OCI-M2 (cell line): ENCODE measurements around the gene ZNF236.

ENCODE experiments used
- DNase-seq: peaks from one replicate; lab custom pipeline; 2025; ENCODE audit not compliant: unreplicated experiment; lab: John Stamatoyannopoulos, UW

The ZNF236 gene

DNA sequence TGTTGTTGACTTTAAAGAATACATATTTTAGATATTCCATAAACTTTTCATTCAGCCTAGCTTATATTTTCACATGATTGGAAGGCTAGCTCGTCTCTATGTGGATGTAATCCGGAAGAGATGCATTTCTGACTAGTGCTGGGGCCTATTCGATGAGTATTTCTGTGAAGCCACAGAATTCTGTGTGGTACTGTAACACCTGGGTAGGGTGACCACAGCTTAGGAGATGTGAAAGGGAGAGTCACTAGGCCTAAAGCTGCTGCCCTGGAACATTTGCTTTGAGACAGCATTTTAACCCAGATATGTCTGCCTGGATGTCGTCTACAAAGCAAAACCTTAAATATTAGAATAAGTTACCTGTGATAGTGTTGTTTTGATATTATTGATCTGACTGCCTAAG is 83.5 kb downstream of the ZNF236 start:
- DNase-seq: no peak

DNA sequence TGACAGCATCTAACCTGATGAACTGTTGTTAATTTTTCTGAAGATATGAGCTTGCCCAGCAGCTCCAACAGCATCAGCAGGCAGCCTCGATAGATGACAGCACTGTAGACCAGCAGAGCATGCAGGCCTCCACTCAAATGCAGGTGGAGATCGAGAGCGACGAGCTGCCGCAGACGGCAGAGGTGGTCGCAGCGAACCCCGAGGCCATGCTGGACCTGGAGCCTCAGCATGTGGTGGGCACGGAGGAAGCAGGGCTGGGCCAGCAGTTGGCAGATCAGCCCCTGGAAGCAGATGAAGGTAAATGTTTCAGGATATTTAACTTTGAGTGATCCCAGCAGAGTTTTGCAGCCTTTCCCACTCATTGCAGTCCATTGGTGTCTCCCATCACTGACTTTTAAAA is 85.9 kb downstream of the ZNF236 start:
- no peak for DNase-seq

DNA sequence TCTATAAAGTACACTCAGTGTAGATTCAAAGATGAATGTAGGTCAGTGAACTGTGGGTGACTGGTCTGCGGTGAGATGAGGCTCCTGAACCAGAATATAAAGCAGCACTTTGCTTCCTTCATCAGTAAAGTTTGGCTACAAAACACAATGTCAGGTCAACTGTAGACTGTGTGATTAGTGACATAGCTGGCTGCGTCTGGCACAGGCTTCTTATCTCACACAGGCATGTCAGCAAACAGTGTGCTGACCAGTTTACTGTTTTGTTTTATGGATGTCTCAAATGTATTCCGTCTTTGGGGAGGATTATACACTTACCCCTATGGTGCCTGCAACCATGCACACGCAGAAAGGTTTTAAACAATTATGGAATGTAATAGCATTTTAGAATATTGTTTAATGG is 87.1 kb downstream of the ZNF236 start:
- no peak for DNase-seq

DNA sequence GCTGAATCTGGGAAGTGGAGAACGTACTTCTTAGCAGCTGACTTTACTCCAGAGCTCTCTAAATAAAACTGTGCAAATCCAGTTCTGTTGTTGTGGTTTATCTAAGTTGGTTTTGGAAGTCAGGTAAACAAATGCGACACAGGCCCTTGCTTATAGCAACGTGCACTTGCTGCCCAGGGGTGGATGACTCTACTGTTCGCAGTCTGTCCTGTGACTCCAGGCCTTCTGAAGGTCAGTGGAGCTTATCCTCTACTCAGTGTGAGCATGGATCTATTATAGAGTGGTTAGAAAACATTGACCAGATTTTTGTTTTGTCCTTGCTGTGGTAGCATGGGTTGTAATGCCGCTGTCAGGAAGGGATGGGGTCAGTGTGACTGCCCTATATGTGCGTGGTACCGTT is 89.1 kb downstream of the ZNF236 start:
- DNase-seq: no peak

DNA sequence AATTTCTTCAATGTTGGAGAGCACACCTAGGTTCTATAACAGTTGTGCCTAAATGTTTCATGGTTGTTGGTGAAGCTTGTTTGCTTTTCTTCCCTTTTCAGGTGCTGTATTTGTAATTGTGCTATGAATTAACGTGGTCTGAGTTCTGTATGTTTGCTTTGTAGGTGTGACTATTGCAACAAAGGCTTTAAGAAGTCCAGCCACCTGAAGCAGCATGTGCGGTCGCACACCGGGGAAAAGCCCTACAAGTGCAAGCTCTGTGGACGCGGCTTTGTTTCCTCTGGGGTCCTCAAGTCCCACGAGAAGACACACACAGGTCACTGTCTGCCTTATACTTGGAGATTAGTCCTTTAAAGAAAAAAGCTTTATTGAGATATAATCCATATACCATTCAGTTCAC is 91.2 kb downstream of the ZNF236 start:
- no peak for DNase-seq

DNA sequence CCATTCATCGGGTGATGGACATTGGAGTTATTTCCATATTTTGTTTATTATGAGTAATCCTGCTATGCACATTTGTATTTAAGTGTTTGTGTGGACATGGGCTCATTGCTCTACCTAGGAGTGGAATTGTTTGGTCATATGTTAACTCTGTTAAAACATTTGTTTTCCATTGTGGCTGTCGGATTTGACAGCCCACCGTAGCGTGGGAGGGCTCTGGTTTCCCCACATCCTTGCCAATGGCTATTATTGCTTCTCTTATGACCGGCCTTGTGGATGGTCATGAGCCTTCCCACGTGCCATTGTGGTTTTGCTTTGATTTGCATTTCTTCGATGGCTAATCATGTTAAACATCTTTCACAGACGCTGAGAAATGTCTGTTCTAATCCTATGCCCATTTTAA is 92.0 kb downstream of the ZNF236 start:
- DNase-seq: no peak

DNA sequence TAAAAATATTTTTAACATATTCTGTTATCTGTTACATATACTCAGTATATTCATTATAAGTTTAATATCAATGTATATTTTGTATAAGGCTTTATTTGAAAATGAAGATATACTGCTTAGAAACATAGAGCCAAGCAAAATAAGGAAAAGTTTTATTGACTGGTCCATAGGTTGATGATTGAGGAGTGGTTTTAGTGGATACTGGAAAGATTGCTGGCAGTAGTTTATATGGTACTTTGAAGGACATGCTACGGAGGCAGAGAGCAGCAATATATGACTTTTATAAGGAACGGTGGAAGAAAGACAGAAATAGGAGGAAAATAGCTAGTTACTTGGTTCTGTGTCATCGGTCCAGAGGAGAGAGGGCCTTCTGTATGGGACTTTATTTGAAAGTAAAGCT is 92.4 kb downstream of the ZNF236 start:
- DNase-seq: no peak

DNA sequence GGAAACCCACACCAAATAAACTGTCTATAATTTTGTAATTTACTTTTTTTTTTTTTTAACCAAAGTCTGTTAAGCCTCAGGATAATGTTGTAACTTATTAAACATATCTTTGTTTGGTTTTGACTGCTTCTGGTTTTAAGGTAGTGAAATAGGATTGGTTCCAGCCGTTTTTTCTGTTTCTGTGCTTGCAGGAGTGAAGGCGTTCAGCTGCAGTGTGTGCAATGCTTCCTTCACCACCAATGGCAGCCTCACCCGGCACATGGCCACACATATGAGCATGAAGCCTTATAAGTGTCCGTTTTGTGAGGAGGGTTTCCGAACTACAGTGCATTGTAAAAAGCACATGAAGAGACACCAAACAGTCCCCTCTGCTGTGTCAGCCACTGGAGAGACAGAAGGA is 93.1 kb downstream of the ZNF236 start:
- DNase-seq: no peak

DNA sequence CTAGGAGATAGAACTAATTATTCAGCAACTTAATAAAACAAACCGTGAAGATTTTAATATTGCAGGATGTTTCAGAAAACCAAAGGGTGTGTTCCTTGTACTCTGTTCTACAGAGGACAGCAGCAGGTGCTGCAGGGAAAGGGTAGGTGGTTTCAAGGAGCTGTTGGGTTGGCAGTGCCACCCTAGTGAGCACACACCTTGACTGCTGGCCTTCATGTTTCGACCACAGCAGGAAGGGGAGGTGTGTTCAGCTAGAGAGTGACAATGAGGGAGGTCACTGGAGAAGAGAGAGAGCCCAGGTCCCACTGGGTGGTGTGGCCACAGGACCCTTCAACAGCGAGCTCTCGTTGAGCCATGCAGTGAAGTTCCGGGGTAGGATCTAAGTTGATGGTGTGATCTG is 98.6 kb downstream of the ZNF236 start:
- no peak for DNase-seq

DNA sequence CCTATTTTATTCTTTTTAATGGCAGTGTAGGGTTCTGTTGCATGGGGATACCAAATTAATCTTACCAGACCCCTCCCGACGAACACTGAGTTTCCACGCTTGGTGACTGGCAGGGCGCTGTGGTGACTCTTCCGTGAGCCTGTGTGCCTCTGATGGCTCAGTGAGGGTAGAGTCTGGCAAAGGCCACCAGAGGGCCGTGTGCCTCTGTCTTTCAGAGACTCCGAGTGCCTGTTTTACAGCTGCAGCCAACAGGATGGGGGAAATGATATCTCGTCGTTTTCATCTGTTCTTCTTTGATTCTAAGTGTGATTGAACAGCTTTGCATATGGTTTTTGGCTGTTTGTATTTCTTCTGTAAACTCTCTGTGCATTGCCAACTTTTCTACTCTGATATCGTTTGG is 99.8 kb downstream of the ZNF236 start:
- DNase-seq: no peak

DNA sequence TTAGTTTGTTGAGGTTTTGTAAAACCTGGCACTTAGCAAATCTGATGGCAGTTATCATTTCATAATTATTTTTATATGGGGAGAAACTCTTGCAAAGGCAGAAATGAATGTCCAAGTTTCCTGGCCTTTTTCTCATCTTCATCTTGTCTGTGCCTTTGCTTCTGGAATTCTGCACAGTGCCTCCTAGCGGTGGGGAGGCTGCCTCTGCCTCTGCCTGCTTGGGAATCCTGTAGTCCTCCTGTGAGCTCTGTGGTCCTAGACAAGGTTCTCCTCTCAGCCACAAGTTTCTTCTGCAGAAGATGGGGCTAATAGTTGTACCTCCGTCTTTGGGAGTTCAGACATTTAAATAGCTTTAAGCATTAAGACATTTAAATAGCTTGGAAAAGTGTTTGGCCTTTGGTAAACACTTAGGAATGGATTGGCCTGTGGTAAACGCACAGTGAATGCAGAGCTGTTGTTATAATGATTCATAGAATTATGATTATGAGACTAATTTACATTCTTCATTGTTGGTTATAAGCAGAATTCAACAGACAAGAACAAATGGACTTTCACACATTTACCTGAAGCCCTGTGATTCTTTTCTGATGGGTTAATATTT is 101.2 kb downstream of the ZNF236 start:
- no peak for DNase-seq

DNA sequence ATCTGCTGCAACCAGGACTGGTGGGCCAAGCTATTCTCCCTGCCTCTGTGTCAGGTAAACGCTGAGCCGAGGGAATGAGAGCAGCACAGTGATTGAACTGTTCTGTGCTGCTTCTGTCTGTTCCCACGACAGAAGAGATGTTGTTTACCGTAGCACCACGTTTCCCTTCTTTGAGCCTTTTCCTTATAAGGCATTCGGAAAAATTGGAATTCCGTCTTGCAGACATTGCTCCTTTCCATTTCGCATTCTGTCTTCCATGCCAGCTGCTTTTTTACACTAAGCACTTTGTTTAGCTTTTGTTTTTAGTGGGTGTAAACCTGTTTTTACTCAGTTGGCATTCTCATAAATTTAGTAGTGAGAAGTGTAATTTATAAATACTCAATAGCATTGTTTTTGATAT is 103.1 kb downstream of the ZNF236 start:
- DNase-seq: no peak

DNA sequence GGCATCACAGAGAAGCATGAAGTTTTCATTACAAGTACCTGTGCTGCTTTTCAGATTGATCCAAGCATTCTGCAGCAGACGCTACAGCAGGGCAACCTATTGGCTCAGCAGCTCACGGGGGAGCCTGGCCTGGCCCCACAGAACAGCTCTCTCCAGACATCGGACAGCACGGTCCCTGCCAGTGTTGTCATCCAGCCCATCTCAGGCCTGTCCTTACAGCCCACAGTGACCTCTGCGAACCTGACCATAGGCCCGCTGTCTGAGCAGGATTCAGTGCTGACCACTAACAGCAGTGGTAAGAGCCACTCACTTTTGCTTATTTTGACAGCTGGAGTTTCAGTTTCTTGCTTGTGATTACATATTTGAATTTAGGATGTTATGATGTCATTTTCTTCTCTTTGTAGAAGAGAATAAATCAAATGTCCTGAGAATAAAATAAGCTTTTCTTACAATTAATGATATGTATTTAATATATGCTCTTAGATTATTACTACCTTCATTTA is 104.9 kb downstream of the ZNF236 start:
- no peak for DNase-seq

DNA sequence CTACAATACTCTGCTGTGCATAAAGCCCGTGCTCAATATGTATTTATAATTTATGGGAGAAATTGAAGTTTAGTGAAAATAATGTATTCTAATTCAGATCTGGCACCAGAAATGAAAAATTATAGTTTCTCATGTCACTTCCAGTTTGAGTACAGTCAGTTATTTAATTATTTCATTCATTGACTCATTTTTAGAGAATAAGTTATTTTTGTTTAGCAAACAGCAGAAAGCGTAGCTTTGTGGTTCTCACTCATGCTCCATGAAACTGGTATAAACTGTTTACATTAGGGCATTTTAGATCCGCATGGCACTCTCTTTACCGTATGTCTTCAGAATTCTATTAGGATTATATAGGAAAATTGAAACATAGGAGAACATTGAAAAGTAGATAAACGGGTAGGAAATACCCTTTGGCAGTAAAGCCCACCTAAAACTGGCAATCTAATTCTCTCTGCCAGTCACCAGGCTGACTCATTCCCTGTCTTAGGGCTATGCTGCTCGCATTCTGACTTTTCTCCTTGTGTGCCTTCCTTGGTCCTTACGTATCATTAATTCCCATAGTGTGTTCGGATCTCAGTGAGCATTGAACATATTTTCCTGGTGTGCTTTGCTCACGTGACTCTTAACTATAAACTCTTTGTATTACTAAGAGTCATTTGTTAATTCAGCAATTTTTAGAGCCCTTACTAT is 106.0 kb downstream of the ZNF236 start:
- no peak for DNase-seq

DNA sequence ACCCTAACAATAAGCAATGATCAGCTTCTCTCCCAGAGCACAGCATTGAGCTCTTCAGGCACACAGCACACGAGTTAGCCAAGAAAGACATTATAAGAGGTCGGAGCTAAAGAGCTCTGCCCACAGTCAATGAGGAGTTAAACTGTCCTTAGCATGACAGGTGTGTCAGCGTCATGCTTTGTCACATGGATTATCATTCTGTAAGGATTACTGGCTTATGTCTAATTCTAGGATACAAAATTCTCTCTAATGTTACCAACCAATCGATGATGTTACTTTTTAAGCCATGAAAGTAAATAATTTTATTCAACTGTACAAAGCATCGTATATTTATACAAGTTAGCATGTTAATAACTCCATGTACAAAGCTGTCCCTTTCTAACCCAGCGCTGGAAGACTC is 108.8 kb downstream of the ZNF236 start:
- DNase-seq: no peak

DNA sequence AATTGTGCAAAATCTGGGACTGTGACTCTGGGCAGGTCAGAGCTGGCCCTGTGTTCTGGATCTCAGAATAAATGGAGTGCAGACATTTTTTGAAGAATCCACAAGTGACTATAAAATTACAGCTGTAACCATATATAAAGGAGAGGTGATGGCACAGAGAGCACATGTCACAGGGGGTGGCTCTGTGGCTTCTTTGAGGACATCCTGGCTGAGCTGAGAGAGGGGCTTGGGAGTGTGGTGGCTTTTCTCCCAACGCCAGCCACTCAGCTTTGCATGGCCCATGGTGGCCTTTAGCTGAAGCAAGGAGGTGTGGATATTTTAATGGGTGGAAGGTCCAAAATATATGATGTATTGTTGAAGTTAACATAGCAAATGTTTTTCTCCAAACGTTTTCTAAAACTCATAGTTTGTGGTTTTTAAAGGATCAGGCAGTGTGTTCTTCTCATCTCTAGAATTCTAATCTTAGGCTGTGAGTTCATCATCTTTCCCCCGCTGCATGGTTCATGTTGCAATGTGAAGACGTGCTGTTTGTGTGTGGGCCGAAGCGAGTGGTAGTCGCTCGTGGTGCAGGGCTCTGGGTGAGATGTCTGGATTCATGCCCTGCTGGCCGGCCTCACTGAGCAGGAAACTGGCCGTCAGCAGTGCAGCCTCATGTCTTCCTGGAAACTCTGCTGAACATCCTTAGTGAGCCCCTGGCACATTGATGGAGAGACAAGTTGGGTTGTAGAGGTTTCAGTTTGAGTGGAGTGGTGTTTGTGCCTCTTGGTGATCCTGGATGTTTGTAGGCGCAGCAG is 109.9 kb downstream of the ZNF236 start:
- no peak for DNase-seq

DNA sequence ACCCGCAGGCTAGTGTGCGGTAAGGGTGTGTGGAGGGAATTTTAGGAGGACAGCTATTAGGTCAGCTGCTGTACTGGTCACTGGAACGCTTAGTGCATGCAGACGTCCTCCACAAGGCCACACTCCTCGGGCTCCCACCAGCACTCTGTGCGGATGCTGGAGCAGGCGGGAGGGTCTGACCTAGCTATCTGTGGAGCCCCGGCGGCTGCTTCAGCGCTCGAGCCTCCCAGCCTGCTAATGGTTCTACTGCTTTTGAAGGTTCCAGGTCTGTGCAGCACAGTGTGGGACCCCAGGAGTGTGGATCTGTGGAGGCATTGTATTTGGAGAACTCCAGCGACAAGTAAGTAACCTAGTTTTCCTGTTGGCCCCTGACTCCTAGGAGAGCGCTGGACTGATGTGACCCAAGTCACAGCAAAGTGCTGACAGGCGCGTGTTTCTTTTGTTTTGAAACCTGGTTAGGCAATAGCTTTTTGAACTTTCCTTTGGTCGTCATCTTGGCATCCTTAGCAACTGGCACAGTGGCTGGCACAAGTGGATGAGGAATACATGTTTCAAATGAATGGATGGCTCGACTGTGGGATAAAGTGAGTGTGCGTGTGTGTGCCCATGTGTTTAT is 113.5 kb downstream of the ZNF236 start:
- DNase-seq: no peak

DNA sequence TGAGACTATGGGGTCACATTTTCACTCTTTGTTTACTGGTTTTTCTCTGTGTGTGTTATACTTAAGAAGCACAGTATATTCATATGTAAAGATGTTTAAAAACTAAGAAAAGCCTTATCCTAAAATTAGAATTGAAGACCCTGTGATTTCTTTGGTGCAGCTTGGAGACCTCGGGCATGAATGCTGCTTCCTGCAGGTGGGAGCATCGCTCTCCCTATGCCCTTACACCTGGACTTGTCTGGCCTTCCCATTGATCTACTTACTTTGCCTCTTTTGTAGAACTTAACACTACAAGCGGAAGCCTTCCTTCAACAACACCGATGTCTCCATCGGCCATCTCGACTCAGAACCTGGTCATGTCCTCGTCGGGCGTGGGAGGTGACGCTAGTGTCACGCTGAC is 114.5 kb downstream of the ZNF236 start:
- no peak for DNase-seq

DNA sequence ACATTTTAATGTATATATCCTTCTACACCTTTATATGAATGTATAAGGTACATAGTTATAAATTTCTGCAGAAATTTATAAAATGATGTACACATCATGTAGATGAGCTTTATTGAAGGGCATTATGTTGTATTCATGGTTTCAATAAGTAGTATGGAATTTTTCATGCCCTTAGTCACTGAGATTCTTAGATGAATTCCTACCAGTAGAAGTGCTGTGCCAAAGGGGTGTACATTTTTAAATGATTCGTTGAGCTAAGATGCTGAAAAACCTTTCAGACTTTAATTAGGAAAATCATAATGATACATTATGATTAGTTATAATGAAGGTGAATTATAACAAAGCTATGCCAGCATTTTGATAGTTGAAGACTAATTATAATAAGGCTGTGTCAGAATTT is 115.2 kb downstream of the ZNF236 start:
- no peak for DNase-seq

DNA sequence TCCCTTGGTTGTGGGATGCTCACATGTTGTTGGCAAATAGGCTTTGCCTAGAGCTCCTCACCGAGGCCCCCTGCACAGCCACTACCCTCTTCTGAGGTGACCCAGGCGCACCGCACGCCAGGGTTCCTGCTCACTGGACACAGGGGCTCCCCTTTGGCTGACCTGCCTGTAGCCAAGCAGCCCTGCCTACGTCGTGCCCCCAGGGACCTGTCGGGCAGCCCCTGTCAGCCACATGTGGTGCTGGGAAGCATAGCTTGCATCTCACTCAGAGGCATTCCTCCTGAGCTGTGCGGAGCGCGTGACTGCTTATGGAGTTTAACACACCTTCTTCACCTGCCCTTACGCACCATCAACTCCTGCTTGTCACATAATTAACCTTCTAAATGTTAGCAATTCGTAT is 116.3 kb downstream of the ZNF236 start:
- no peak for DNase-seq

DNA sequence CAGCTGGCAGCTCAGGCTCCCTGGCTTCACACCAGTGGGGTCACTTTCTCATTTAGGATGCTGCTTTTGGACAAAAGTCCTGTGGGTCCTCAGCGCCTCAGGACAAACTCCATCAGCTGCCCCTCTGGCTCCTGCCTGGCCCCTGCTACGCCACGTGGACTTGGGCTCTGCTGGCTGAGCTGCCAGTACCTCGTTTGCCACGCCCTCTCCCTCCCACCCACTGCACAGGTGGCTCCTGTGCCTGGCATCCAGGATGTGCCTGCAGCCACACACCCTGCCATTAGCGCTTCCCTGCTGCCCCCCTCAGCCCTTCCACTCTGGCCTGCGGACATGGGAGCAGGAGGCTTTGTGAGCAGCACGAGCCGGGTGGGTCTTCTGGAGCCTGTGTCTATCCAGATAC is 118.9 kb downstream of the ZNF236 start:
- no peak for DNase-seq
